Calu3 (cell line): ENCODE results near the gene MCF2L2. TPM values are rescaled to one million over a fixed set of nuclear protein-coding genes. Genes with fewer than 3 reads are reported as not detected.

Experiments used
- BruUV-seq: library from RNA; stranded (reverse); fragments of 400-500 nt; replicated peaks from 2 replicates; lab custom pipeline; 2021; lab: Mats Ljungman, UMichigan
- CTCF ChIA-PET: fragments of 300-600 bp; sonication (Branson Sonifier 250); formaldehyde crosslinking; loops from one replicate; lab custom pipeline; 2022; ENCODE audit warnings: antibody characterized with exemption; lab: Charles Lee
- DNase-seq: peaks from one replicate; pipeline ENCODE4 v3.0.0; 2022
- H3K27ac Mint-ChIP-seq: one replicate; pipeline ENCODE4 v1.8.0; 2022; ENCODE audit warnings: mixed read lengths; ENCODE audit not compliant: unreplicated experiment
- H3K27me3 Mint-ChIP-seq: one replicate; pipeline ENCODE4 v1.8.0; 2022; ENCODE audit warnings: mixed read lengths; ENCODE audit not compliant: unreplicated experiment
- H3K36me3 Mint-ChIP-seq: one replicate; pipeline ENCODE4 v1.8.0; 2022; ENCODE audit warnings: mild to moderate bottlenecking, moderate library complexity, mixed read lengths; ENCODE audit not compliant: insufficient read depth, unreplicated experiment
- H3K4me1 Mint-ChIP-seq: one replicate; pipeline ENCODE4 v1.8.0; 2022; ENCODE audit warnings: mild to moderate bottlenecking, low read depth, mixed read lengths; ENCODE audit not compliant: unreplicated experiment
- H3K4me3 Mint-ChIP-seq: one replicate; pipeline ENCODE4 v1.8.0; 2022; ENCODE audit warnings: mild to moderate bottlenecking, low read depth, moderate library complexity, mixed read lengths; ENCODE audit not compliant: unreplicated experiment
- H3K9me3 Mint-ChIP-seq: one replicate; pipeline ENCODE4 v1.8.0; 2022; ENCODE audit warnings: low read depth, mixed read lengths; ENCODE audit not compliant: unreplicated experiment
- CTCF ChIP-seq: fragments of 200-600 bp; IDR thresholded peaks from one replicate; pipeline ENCODE4 v1.8.0; 2022; ENCODE audit warnings: antibody characterized with exemption; ENCODE audit not compliant: unreplicated experiment
- intact Hi-C: fragments of 100-400 bp; cut with micrococcal nuclease; formaldehyde crosslinking; loops from one replicate; pipeline ENCODE4 v1.10.0; 2022; ENCODE audit not compliant: unreplicated experiment
- total RNA-seq: library from RNA; stranded (reverse); gene quantifications from 2 replicates; pipeline ENCODE4 v1.2.3, GENCODE V29; 2022

Gene MCF2L2
- total RNA-seq, 1 experiment from 2014 or later: 0.35 TPM

DNA sequence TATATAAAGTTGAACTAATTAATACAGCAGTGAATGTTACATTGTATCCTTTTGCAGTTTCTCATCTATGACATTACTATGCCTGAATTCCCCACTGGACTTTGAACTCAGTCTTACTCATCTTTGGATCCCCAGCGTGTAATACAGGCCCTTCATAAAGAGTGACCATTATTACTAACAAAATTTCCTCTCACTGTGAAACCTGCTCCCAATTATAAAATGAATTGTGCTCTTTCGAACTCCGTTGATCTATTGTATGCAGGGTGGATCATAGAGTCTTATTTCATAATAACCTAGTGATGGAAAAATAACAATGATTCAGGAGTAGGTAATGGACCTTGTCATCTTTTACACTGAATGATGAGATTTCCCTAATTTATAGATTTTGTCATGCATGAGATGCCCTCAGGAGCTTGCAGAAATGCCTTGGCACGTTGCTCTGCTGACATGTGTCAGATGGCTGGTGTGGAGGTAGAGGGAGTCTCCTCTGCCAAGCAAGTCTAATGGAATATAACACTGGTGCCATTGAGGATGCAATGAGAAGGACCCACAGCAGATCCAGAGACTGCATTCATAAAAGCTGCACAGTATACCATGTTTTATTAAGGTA is 149.8 kb downstream of the MCF2L2 start:
- Mint-ChIP-seq H3K36me3 (peaks cover 11% of the 10 kb centered on the region), H3K27me3 (no peaks in the 10 kb centered on the region), H3K27ac (peak overlapping the region; percentile 58), H3K4me1 (peaks cover 44% of the 10 kb centered on the region), H3K9me3 (no peaks in the 10 kb centered on the region), H3K4me3 (no peak overlapping the region)
- CTCF ChIA-PET: interaction anchor here (0.6 kb wide), 1 partner anchor 536 kb away, joined by 3 read pairs; no protein-coding TSS in a partner anchor
- no TSS peak for BruUV-seq
- no peak for TF ChIP-seq CTCF
- no peak for DNase-seq
- intact Hi-C loops: loop anchor here (5.0 kb wide), 1 partner anchor 49 kb away; no protein-coding TSS in a partner anchor

DNA sequence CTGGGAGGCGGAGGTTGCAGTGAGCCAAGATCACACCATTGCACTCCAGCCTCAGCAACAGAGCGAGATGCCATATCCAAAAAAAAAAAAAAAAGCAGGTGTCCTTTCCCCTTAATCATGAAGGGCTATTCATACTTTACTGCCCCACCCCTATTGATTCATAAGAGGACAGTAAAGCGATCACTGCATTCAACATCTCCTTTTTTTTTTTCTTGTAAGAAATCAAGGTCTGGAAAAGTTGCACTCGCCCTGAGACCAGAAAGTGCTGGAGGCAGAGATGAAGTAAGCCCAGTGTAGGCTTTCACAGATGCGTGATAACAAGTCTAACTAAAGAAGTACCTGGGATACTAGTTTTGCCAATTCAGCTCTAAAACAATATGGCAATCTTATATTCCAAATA is 151.2 kb downstream of the MCF2L2 start:
- no peak for DNase-seq
- peaks cover 9% of the 10 kb centered on the region for H3K36me3 Mint-ChIP-seq
- no peaks in the 10 kb centered on the region for H3K9me3 Mint-ChIP-seq
- CTCF ChIA-PET: interaction anchor here (0.7 kb wide), 3 partner anchors 91 to 1346 kb away, joined by 3 read pairs; no protein-coding TSS in a partner anchor
- H3K27me3 Mint-ChIP-seq: no peaks in the 10 kb centered on the region
- H3K4me3 Mint-ChIP-seq: no peak overlapping the region
- H3K4me1 Mint-ChIP-seq: peaks cover 45% of the 10 kb centered on the region
- intact Hi-C loops: loop anchor here (5.0 kb wide), 1 partner anchor 50 kb away; no protein-coding TSS in a partner anchor
- H3K27ac Mint-ChIP-seq: peak overlapping the region; percentile 42
- no TSS peak for BruUV-seq
- TF ChIP-seq CTCF: no peak

DNA sequence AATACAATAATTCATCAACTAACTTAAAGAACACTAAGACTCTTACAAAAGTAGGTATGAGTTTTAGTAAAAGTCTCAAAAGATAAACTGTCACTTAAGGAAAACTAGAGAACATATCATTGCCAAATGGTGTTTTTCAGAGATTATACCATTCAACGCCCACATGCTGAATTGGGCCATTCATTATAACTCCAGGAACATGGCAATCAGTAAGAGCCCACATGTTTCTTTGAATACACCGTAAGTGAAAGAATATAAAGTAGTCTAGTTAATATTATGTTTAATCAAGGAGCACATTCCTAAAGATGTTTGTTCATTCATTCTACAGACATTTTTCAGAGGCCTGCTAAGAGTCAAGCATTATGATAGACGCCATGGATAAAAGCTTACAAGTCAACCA is 152.5 kb downstream of the MCF2L2 start:
- H3K4me3 Mint-ChIP-seq: peak overlapping the region; percentile 29
- CTCF ChIA-PET: interaction anchor here (0.5 to 2.0 kb wide), 6 partner anchors 10 to 208 kb away, joined by 3 to 25 read pairs (median 3); no protein-coding TSS in a partner anchor
- BruUV-seq: TSS peak; percentile 25
- peak overlapping the region; percentile 63 for H3K27ac Mint-ChIP-seq
- DNase-seq: no peak
- H3K27me3 Mint-ChIP-seq: no peaks in the 10 kb centered on the region
- peaks cover 51% of the 10 kb centered on the region for H3K4me1 Mint-ChIP-seq
- no peak for TF ChIP-seq CTCF
- H3K9me3 Mint-ChIP-seq: no peaks in the 10 kb centered on the region
- intact Hi-C loops: loop anchor here (1.0 to 5.0 kb wide), 2 partner anchors 31 to 51 kb away; no protein-coding TSS in a partner anchor
- peaks cover 9% of the 10 kb centered on the region for H3K36me3 Mint-ChIP-seq

GRCh38 chr3:183275418-183275817 is 153.0 kb downstream of the MCF2L2 start:
- Mint-ChIP-seq H3K27me3 (no peaks in the 10 kb centered on the region), H3K9me3 (no peaks in the 10 kb centered on the region), H3K4me1 (peaks cover 53% of the 10 kb centered on the region), H3K4me3 (peak overlapping the region; percentile 29), H3K36me3 (peaks cover 9% of the 10 kb centered on the region), H3K27ac (peak overlapping the region; percentile 63)
- no peak for TF ChIP-seq CTCF
- no TSS peak for BruUV-seq
- intact Hi-C loops: loop anchor here (1.0 to 5.0 kb wide), 2 partner anchors 32 to 52 kb away; no protein-coding TSS in a partner anchor
- CTCF ChIA-PET: interaction anchor here (0.5 to 2.0 kb wide), 12 partner anchors 10 to 208 kb away, joined by 3 to 25 read pairs (median 4); no protein-coding TSS in a partner anchor
- DNase-seq: peak; percentile 64
